DMS 273 (cell line): ENCODE data around the gene ACVR1C.
"Not testable (repeated sequence)": the region's sequence is repeated elsewhere in the genome, so short reads cannot be mapped to it uniquely, and the experiment has no call there.

ENCODE experiments used
- DNase-seq: peaks from one replicate; lab custom pipeline; 2025; ENCODE audit not compliant: unreplicated experiment; lab: John Stamatoyannopoulos, UW

Gene ACVR1C

DNA sequence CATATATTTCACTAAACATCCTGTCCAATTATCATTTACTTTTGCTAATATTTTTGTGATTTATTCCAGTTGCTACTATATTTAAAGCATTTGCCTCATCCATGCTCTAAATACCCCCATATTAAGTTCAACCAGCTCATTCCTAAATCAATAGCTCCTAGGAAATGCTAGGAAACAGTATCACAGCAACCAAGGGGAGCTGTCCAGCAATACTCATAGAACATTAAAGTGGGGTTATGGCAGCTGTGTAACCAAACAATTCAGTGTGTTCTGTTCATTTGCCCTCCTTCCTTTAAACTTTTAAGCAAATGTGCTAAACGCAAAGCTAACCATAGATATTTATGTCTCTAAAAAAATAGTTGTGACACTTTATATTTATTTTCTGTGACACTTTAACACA is 41.1 kb downstream of the ACVR1C start:
- no peak for DNase-seq

DNA sequence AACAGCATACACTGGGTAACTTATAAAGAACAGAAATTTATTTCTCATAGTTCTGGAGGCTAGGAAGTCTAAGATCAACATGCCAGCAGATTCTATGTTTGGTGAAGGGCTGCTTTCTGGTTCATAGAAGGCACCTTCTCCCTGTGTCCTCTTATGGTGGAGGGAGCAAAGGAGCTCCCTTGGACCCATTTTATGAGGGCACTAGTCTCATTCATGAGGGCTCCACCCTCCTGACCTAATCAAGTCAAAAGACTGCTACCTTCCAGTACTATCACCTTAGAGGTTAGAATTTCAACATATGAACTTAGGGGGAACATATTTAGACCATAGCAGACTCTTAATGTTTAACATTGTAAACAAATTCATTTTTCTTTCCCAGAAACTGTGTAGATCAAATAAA is 54.5 kb downstream of the ACVR1C start:
- no peak for DNase-seq

DNA sequence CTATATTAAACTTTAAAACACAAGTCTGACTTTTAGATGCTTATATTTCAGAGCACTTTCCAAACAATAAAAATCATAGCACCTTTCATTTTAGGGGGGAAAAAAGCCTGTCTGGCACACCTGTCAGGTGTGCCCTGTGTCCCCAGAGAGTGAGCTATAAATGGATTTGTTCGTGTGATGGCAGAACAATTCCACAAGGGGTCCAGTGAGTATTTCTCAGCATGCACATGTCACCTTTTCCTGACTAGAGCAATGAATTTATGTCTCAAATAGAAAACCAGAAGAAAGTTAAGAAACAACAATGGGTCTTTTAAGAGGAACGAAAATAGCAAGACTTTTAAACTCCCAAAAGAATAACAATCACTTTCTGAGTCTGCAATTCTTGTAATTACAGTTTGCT is 55.9 kb downstream of the ACVR1C start:
- DNase-seq, result peak; percentile 53

DNA sequence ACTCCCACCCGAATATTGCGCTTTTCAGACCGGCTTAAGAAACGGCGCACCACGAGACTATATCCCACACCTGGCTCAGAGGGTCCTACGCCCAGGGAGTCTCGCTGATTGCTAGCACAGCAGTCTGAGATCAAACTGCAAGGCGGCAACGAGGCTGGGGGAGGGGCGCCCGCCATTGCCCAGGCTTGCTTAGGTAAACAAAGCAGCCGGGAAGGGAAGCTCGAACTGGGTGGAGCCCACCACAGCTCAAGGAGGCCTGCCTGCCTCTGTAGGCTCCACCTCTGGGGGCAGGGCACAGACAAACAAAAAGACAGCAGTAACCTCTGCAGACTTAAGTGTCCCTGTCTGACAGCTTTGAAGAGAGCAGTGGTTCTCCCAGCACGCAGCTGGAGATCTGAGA is 62.0 kb downstream of the ACVR1C start:
- not testable (repeated sequence) for DNase-seq

- not testable (repeated sequence) for DNase-seq
Measured at GRCh38 chr2:157566113-157566512, 62.6 kb downstream of the ACVR1C start.

DNA sequence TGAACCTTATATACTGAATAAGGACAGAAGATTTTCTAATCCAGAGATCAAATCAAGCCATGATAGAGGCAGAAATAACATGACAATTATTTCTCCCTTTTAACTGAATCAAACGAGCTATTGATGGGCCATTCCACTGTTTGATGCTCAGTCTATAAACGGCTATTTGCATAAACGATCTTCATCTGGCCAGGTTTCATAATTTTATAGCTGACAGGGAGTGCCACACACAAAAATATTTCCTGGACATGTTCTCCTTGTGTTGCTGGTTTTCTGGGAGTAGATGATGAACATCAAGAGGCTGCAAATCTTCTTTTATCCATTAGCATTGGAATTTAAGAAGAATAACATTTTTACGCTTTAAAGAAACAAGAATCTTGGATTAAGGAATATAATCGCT is 63.1 kb downstream of the ACVR1C start:
- no peak for DNase-seq

GRCh38 chr2:157559890-157560289 is 68.8 kb downstream of the ACVR1C start:
- DNase-seq, result no peak

DNA sequence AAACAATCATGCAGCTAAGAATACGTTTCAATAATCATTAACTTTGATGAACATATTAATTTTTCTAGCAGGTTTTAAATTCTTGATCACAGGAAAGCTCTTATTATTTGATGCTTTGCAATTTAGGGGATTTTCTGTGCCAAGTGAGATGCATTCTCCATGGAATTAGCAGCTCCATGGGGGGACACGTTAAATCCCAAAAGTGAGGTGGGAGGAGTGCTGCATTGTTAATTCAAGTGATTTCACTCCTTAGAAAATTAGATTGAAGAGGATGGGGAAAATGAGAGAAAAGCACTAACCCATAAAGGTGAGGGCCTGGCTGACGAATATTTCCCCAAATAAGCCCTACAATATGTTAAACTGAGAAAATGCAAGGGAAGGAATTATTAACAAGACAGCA is 69.2 kb downstream of the ACVR1C start:
- DNase-seq, result no peak

DNA sequence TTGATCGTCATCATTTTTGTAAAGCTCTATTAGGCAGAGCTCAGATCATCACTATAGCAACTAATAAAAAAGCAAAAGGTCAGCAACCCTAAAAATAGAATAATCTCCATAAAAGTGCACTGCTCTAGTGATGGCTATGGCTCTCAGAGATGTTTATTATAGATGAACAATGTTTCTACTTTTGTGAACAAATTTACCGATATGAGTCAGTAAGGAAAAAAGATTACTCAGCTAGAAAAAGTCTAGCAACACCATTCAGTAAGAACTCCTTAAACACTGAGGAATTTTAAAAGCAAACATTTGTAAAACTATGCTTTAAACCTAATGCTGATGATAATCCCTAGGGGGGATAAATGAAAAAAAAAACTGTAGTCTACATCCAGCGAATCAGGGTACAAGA is 69.6 kb downstream of the ACVR1C start:
- no peak for DNase-seq

- no peak for DNase-seq
Measured at GRCh38 chr2:157557770-157558169, 70.9 kb downstream of the ACVR1C start.

DNA sequence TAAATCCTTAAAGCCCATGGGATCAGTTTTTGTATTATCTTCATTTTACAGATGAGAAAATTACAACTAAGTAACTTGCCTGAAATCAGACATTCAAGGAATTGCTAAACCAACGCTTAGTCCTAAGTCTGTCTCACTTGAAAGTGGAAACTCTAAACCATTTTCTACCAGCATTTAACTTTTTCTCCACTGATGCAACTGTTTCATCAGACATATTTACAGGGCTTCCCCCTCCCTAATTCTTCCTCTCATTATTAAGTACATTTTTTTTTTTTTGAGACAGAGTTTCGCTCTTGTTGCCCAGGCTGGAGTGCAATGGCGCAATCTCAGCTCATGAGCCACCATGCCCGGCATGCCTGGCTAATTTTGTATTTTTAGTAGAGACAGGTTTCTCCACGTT is 88.6 kb downstream of the ACVR1C start:
- no peak for DNase-seq

DNA sequence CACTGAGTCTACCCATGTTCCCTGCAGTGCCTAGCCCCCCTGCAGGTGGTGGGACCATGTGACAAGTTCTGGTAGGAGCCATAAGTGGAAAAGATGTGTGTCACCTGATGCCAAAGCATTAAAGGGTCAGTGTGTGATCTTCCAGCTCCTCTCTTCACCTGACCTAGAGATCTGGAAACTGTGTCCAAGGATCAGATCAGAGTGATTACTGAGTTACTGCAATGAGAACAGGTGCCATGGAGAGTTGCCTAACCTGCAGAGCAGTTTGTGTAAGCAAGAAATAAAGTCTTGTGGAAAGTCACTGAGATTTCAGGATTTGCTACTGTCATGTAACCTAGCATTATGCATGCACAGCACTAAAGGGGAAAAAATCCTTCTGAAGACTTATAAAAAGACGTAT is 90.6 kb downstream of the ACVR1C start:
- DNase-seq, result no peak

DNA sequence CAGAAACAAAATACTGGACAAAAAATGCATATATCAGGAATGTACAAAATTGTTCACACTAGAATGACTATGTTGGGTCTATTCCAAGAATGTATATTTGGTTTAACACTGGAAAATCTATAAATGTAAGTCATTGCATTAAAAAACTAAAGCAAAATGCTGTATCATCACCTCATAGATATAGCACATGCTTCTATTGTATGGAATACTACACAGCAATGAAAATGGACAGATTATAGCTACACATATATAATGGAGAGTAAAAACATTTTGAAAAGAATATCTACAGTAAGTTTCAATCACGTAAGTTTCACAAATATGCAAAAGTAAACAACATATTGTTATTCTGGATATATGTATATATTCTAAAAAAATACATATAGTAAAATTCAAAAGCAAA is 91.8 kb downstream of the ACVR1C start:
- DNase-seq, result no peak

GRCh38 chr2:157528963-157529751 is 99.5 kb downstream of the ACVR1C start:
- no peak for DNase-seq

GRCh38 chr2:157526070-157526469 is 102.6 kb downstream of the ACVR1C start:
- no peak for DNase-seq

DNA sequence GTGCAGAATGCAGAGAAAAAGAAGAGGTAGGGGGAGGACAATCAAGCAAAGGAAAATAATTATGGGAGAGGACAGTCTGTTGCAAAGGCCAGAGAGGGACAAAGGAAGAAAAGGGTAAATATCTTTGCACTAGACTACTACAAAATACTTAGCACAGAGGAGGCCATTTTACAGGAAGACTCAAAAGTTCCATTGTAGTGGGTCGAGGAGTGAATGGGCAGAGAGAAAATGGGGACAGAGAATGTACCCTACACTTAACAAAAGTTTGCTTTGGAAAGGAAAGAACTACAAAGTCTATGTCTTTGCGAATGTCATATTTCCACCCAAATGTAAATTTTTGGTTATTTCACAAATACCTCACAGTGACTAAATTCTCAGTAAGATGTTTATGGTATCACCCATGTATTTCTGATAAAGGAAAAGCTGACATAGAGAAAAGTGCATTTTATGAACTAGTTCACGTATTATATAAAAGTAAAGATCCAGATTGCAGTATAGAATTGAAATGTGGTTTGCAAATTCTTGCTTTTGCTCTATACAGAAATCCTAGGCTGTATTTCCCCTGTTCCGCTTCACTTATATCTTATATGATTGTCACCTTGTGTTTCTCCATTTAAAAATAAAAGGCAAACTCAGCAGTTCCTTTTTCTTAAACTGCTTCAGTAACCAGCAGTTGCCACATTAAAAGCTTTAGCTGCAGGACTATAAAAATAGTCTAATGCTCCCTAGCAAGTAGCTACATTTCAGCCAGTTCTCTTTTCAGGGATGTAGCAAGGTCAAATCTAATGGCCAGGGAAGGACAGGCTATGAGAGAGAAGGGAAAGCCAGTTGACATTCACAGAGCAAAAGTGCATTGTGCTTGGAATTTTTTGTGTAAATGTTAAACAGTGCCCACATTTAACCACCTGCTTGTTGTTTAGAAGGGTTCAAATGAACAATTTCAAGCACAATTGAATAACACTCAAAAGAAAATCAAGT is 105.1 kb downstream of the ACVR1C start:
- DNase-seq, result no peak

DNA sequence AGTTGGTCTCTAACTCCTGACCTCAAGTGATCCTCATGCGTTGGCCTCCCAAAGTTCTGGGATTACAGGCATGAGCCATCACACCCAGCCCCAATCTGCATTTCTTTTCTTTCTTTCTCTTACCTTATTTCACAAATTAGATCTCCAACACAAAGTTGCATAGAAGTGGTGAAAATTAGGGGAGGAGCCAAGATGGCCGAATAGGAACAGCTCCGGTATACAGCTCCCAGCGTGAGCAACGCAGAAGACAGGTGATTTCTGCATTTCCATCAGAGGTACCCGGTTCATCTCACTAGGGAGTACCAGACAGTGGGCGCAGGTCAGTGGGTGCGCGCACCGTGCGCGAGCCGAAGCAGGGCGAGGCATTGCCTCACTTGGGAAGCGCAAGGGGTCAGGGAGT is 113.7 kb downstream of the ACVR1C start:
- not testable (repeated sequence) for DNase-seq

DNA sequence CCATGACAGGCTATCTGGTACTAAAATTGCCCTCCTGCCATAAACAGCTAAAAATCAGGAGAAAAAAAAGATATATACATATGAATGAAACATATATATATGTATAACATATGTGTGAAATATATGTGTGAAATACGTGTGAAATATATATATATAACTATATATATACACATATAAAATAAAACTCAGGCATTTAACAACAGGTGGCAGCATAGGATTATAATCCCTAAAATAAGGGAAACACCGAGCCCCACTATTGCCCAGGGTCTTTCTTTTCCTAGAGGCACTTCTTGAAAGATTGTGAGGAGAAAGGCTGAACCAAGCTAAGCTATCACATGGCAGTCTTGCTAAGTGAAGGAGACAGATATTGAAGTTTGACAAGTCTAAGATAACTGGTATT is 118.9 kb downstream of the ACVR1C start:
- DNase-seq, result peak; percentile 41

GRCh38 chr2:157508676-157509075 is 120.0 kb downstream of the ACVR1C start:
- DNase-seq, result no peak

DNA sequence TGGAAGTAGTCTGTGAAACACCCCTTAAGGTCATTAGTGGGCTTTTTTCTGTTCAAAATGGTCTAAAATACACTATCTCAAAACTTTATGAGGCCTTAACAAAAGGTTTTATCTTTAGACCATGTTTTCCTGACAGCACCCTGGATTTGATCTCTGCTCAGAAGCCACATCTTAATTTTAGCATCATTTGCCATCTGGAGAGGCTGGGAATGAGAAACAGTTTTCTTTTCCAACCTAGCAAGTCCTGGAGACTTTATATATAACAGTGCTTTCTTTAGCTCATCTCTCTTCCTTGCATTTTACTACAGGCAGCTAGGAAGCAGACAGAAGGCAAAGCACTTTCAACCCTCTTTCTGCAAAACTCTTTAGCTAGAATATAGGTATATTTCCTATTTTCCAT is 122.1 kb downstream of the ACVR1C start:
- no peak for DNase-seq

DNA sequence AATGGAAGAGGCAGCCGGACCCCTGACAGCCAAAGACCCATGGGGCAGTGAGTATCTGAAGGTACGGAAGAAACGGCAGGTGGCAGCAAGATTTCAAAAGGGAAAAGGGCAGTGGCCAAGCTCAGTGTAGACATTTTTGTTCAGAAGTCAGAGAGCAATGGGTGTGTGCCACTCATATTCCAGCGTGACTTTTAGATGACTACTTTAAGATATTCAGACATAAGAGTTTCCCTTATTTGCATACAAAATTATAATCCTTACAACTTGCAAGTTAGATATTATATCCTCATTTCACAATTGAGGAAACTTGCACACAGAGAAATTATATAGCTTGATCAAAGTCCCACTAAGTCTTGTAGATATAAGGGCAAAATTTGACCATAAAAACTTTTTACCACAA is 124.0 kb downstream of the ACVR1C start:
- DNase-seq, result no peak

GRCh38 chr2:157501026-157501425 is 127.6 kb downstream of the ACVR1C start:
- DNase-seq, result no peak
